HEK293 (cell line): Measurements from ENCODE around the gene MIEN1.

Source experiments
- MEIS1 ChIP-seq: sonication (generic); formaldehyde crosslinking; IDR thresholded peaks from 2 replicates; pipeline ENCODE4 v1.8.1; 2022; ENCODE audit warnings: missing genetic modification reagents, mild to moderate bottlenecking, borderline replicate concordance
- MYNN ChIP-seq: fragments of 450-650 bp; formaldehyde crosslinking; IDR thresholded peaks from 2 replicates; pipeline ENCODE4 v1.5.1; 2016; ENCODE audit warnings: missing biosample characterization, missing genetic modification characterization, borderline replicate concordance
- WT1 ChIP-seq: fragments of 450-650 bp; formaldehyde crosslinking; IDR thresholded peaks from 2 replicates; pipeline ENCODE4 v1.5.1; 2016; ENCODE audit warnings: missing biosample characterization, missing genetic modification characterization
- ZBTB21 ChIP-seq: fragments of 450-650 bp; formaldehyde crosslinking; IDR thresholded peaks from 2 replicates; pipeline ENCODE4 v1.5.1; 2017; ENCODE audit warnings: missing biosample characterization, missing genetic modification characterization
- ZNF112 ChIP-seq: fragments of 450-650 bp; formaldehyde crosslinking; IDR thresholded peaks from 2 replicates; pipeline ENCODE4 v1.5.0; 2017; ENCODE audit warnings: missing biosample characterization, missing genetic modification characterization
- ZNF132 ChIP-seq: fragments of 450-650 bp; formaldehyde crosslinking; IDR thresholded peaks from 2 replicates; pipeline ENCODE4 v1.5.1; 2017; ENCODE audit warnings: missing biosample characterization, missing genetic modification characterization, borderline replicate concordance
- ZNF621 ChIP-seq: fragments of 450-650 bp; formaldehyde crosslinking; IDR thresholded peaks from 2 replicates; pipeline ENCODE4 v1.5.1; 2017; ENCODE audit warnings: missing biosample characterization, missing genetic modification characterization
- TF ChIP-seq, protein P1 (sequence below): fragments of 450-650 bp; formaldehyde crosslinking; IDR thresholded peaks from 2 replicates; pipeline ENCODE4 v1.5.1; 2016; ENCODE audit warnings: missing biosample characterization, missing genetic modification characterization
- TF ChIP-seq, protein P2 (sequence below): fragments of 450-650 bp; formaldehyde crosslinking; IDR thresholded peaks from 2 replicates; pipeline ENCODE4 v1.5.1; 2016; ENCODE audit warnings: missing biosample characterization, missing genetic modification characterization

DNA sequence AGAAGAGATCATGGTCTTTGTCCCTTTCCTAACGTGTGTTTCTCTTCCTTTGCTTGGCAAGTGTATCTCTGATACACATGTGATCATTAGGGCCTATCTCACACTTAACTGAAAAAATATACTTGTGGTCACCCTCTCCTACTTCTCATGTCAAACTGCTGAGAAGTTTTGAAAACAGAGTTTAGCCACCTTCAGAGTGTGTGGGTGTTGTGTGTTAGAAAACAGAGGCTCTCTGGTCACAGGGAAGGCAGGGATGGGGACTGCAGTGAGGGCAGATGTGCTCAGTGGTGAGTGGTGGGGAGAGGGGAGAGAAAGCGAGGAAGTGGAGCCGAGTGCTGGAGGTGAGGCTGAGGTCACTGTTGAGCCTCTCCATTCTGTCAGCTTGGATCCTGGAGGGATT is 36.8 kb upstream of the MIEN1 start:
- TF ChIP-seq MEIS1 (no peak), ZNF112 (tag by site-specific recombination) (no peak), WT1 (tag by site-specific recombination) (no peak), ZNF132 (tag by site-specific recombination) (no peak), MYNN (tag by site-specific recombination) (no peak), ZBTB21 (tag by site-specific recombination) (no peak), ZNF621 (tag by site-specific recombination) (no peak)
- TF ChIP-seq, protein P1, sequence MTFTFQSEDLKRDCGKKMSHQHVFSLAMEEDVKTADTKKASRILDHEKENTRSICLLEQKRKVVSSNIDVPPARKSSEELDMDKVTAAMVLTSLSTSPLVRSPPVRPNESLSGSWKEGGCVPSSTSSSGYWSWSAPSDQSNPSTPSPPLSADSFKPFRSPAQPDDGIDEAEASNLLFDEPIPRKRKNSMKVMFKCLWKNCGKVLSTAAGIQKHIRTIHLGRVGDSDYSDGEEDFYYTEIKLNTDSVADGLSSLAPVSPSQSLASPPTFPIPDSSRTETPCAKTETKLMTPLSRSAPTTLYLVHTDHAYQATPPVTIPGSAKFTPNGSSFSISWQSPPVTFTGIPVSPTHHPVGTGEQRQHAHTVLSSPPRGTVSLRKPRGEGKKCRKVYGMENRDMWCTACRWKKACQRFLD = no peak
- TF ChIP-seq, protein P2, sequence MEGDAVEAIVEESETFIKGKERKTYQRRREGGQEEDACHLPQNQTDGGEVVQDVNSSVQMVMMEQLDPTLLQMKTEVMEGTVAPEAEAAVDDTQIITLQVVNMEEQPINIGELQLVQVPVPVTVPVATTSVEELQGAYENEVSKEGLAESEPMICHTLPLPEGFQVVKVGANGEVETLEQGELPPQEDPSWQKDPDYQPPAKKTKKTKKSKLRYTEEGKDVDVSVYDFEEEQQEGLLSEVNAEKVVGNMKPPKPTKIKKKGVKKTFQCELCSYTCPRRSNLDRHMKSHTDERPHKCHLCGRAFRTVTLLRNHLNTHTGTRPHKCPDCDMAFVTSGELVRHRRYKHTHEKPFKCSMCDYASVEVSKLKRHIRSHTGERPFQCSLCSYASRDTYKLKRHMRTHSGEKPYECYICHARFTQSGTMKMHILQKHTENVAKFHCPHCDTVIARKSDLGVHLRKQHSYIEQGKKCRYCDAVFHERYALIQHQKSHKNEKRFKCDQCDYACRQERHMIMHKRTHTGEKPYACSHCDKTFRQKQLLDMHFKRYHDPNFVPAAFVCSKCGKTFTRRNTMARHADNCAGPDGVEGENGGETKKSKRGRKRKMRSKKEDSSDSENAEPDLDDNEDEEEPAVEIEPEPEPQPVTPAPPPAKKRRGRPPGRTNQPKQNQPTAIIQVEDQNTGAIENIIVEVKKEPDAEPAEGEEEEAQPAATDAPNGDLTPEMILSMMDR (tag by site-specific recombination) = no peak
